Progenitor cell of endocrine pancreas (in vitro differentiated cells): ENCODE data around the gene FIGNL2. TPM values are rescaled to one million over a fixed set of nuclear protein-coding genes. Genes with fewer than 3 reads are reported as not detected.

ENCODE experiments used
- DNase-seq: peaks from one replicate; pipeline ENCODE4 v3.0.0; 2021; ENCODE audit warnings: low spot score; ENCODE audit not compliant: unreplicated experiment
- H3K27ac Mint-ChIP-seq: 2 replicates; pipeline ENCODE4 v1.8.0; 2021; ENCODE audit warnings: mild to moderate bottlenecking, moderate library complexity, mixed read lengths
- H3K27me3 Mint-ChIP-seq: 2 replicates; pipeline ENCODE4 v1.8.0; 2021; ENCODE audit warnings: mixed read lengths
- H3K36me3 Mint-ChIP-seq: 2 replicates; pipeline ENCODE4 v1.8.0; 2022; ENCODE audit warnings: mixed read lengths; ENCODE audit not compliant: insufficient read depth
- H3K4me1 Mint-ChIP-seq: 2 replicates; pipeline ENCODE4 v1.8.0; 2021; ENCODE audit warnings: low read depth, mixed read lengths
- H3K4me3 Mint-ChIP-seq: 2 replicates; pipeline ENCODE4 v1.8.0; 2021; ENCODE audit warnings: low read depth, mild to moderate bottlenecking, moderate library complexity, mixed read lengths
- H3K9me3 Mint-ChIP-seq: 2 replicates; pipeline ENCODE4 v1.8.0; 2021; ENCODE audit warnings: low read depth, mixed read lengths
- CTCF ChIP-seq: fragments of 200-600 bp; sonication (generic); IDR thresholded peaks from one replicate; pipeline ENCODE4 v1.5.0; 2021; ENCODE audit warnings: antibody characterized with exemption, mild to moderate bottlenecking; ENCODE audit not compliant: unreplicated experiment
- total RNA-seq: library from RNA; stranded (reverse); gene quantifications from 2 replicates; pipeline ENCODE4 v1.2.1, GENCODE V29; 2021

Gene FIGNL2
- total RNA-seq, 1 donor from 2014 or later = 46.7 TPM

- no peak for TF ChIP-seq CTCF
- Mint-ChIP-seq H3K36me3 (no peaks in the 10 kb centered on the region), H3K27me3 (peaks cover 59% of the 10 kb centered on the region), H3K27ac (peak overlapping the region; percentile 54), H3K9me3 (no peaks in the 10 kb centered on the region), H3K4me3 (no peak overlapping the region), H3K4me1 (peaks cover 25% of the 10 kb centered on the region)
- DNase-seq = no peak
These were observed 17.8 kb upstream of the FIGNL2 start for GRCh38 chr12:51866324-51866723.

- Mint-ChIP-seq H3K36me3 (no peaks in the 10 kb centered on the region), H3K27ac (no peak overlapping the region), H3K9me3 (no peaks in the 10 kb centered on the region), H3K4me3 (no peak overlapping the region), H3K4me1 (peaks cover 25% of the 10 kb centered on the region), H3K27me3 (peaks cover 56% of the 10 kb centered on the region)
- no peak for TF ChIP-seq CTCF
- DNase-seq = no peak
These were observed 17.3 kb upstream of the FIGNL2 start for GRCh38 chr12:51865757-51866270.

DNA sequence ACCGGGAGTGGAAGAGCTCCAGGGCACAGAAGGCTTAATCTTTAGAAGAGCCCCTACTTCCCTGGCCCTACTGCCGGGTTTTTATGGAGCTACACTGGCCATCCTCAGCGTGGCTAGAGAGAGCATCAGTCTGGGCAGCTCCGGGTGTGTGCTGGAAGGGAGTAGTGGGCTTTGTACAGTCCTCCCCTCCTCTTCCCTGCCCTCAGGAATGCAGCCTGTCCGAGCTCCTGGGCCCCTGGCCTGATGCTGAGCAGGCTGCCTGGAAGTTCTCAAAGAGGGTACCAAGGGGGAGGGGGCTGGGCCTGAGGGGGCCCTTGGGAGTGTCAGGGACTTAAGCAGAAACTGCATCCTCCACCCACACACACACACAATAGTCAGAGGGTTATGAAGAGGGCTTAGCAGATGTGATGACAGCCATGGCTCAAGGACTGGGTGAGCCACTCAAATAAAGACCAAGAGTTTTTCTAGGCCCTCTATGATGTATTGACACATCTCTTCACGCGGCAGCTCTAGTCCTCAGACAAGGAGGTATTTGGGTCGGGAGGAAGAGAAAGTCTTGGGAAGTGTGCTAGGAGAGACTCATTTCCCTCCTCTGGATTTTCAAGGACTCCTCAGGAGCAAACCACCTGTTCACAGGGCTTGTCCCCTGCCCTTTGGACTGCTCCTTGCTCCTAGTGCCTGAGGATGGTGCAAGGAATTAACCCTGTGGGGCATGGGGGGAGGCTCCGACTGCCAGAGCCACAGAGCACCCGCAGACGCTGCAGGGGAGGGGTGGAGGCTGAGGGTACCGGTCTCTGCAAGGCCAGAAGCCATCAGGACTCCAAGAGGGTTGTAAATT lies 16.5 kb upstream of the FIGNL2 start:
- no peaks in the 10 kb centered on the region for H3K9me3 Mint-ChIP-seq
- H3K27ac Mint-ChIP-seq = peak overlapping the region; percentile 79
- H3K27me3 Mint-ChIP-seq = peaks cover 48% of the 10 kb centered on the region
- no peak for TF ChIP-seq CTCF
- DNase-seq = no peak
- peaks cover 21% of the 10 kb centered on the region for H3K4me1 Mint-ChIP-seq
- no peaks in the 10 kb centered on the region for H3K36me3 Mint-ChIP-seq
- H3K4me3 Mint-ChIP-seq = peak overlapping the region; percentile 70

- Mint-ChIP-seq H3K4me1 (peaks cover 17% of the 10 kb centered on the region), H3K27me3 (peaks cover 42% of the 10 kb centered on the region)
- TF ChIP-seq CTCF = no peak
These were observed 15.7 kb upstream of the FIGNL2 start for GRCh38 chr12:51863933-51864832.

GRCh38 chr12:51863363-51863932 lies 14.9 kb upstream of the FIGNL2 start:
- no peak for TF ChIP-seq CTCF
- peaks cover 14% of the 10 kb centered on the region for H3K4me1 Mint-ChIP-seq
- H3K36me3 Mint-ChIP-seq = no peaks in the 10 kb centered on the region
- peaks cover 36% of the 10 kb centered on the region for H3K27me3 Mint-ChIP-seq
- no peak for DNase-seq
- H3K4me3 Mint-ChIP-seq = peak overlapping the region; percentile 64
- H3K27ac Mint-ChIP-seq = peak overlapping the region; percentile 89
- H3K9me3 Mint-ChIP-seq = no peaks in the 10 kb centered on the region

More at GRCh38 chr12:51863933-51864832, 15.7 kb upstream of the FIGNL2 start:
- Mint-ChIP-seq H3K9me3 (no peaks in the 10 kb centered on the region), H3K36me3 (no peaks in the 10 kb centered on the region), H3K4me3 (peak overlapping the region; percentile 70), H3K27ac (peak overlapping the region; percentile 79)
- DNase-seq = peak; percentile 67
